GM21723 (cell line): Measurements from ENCODE around the gene BDP1.
"Not testable (repeated sequence)": the region's sequence is repeated elsewhere in the genome, so short reads cannot be mapped to it uniquely, and the experiment has no call there.

Source experiments
- ATAC-seq: cut with Tn5 transposase; IDR thresholded peaks from one replicate; pipeline ENCODE4 v1.9.1; 2021; ENCODE audit warnings: mild to moderate bottlenecking, moderate library complexity; ENCODE audit not compliant: unreplicated experiment

The BDP1 gene

DNA sequence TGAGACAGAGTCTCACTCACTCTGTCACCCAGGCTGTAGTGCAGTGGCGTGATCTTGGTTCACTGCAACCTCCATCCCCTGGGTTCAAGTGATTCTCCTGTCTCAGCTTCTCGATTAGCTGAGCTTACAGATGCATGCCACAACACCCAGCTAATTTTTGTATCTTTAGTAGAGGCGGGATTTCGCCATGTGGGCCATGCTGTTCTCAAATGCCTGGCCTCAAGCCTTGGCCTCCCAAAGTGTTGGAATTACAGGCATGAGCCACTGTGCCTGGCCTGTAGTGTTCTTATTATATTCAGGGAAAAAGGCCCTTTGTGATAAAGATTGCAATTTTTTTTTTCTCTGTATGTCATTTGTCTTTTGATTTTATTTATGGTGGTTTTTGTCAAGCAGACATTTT, 107.7 kb downstream of the BDP1 start:
- ATAC-seq: no peak

DNA sequence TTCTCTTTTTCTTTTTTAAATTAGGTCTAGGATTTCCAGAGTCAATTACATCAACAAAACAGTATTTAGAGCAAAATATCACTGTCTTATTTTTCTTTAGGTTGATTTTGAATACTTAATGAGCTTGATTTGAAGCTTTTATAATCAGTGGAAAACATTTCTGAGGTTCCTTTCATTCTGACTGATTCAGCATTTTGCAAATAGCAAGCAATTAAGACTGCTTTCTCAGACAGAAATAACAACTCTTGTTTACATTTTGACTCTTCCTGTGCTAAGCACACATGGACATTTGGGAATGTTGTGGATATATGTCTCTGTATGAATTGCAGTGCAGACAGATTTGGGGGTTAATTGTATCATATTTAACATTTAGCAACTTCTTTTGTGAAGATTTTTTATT, 109.4 kb downstream of the BDP1 start:
- ATAC-seq: no peak

DNA sequence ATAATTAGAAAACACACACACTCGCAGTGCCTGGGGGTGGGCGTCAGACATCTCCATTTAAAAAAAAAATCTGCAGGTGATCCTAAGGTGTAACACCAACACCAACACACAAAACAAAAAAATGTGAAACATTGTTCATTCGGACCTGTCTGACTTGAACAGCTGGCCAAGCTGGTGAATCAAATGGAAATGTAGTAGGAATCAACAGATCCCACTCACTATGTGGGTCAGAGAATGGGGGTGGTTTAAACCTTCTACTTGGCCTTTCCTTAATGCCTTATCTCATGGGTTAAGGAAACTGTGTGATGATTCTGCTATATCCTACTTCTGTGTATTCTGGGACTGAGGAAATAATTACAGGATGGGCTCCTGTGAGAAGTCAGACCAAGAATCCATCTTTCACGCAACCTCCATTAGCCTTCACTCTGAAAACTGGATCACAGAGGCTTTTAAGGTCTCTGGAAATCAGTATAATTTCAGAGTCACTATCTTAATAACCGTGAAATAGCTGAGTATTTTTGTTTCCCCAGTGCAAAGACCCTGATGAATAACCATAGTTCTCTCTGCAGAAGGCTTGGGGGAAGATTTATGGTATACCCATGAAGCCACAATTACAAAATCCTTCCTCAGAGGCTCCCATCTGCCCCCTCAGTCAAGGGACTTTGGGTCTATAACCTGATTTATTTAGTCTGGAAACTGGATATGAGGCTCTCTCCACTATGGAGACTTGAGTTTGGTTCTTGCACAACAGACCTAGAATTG, 114.5 kb downstream of the BDP1 start:
- ATAC-seq: no peak

DNA sequence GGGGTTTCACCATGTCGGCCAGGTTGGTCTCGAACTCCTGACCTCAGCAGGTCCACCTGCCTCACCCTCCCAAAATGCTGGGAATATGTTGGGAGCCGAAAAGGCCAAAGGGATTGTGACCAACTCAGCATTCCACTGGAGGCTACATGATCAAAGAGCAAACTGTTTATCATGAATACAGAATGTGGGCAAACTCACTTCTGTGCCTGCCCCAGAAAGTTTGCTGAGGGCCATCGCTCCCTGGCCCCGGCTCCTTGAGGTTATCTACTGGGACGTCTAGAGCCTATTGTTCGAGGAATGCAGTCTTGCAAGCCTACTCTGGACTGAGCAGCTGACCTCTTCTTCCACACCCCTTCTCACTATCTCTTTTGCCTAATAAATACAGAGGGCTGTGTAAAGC, 116.4 kb downstream of the BDP1 start:
- not testable (repeated sequence) for ATAC-seq

DNA sequence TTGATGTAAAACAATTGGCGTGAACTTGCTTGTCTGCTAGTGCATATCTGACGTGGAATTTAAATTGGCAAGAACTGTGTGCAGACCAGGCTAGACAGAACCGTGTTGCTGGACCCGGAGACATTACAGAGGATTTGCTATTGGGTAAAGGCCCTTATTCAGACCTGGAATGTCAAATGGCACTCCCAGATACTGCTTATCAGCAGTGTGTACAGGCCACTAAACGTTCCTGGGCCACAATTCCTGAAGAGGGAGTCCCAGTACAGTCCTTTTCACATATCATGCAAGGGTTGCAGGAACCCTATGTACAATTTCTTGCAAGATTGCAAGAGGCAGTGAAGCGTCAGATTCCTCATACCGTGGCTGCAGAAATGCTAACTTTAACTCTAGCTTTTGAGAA, 118.1 kb downstream of the BDP1 start:
- ATAC-seq: no peak

DNA sequence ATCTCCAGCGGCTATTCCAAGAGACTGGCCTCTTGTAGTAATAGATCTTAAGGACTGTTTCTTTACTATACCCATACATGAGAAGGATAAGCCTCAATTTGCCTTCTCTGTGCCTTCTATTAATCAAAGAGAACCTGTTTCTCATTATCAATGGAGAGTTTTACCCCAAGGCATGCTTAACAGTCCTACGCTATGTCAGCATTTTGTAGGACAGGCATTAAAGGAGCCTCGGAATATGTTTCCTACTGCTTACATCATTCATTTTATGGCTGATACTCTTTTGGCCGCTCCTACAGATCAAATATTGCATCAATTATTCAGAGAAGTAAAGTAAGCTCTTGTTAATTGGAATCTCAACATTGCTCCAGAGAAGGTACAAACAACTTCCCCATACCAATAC, 120.1 kb downstream of the BDP1 start:
- not testable (repeated sequence) for ATAC-seq

DNA sequence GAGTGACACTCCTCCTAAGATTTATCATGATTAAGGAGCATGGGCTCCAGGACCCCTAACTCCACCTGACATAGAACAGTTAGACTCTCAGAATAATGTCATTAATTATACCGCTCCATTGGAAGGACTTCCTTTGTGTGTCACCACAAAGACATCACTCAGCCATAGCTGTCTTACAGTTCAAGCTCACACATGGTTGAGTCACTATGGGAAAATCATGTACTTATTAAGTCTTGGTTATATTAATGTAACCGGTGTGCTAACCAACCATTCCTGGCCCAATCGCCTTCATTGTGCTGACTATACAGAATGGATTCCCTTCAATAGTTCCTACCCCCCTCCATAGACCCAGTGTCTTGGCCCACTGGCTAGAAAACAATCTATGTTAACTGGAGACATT, 120.8 kb downstream of the BDP1 start:
- ATAC-seq: no peak

DNA sequence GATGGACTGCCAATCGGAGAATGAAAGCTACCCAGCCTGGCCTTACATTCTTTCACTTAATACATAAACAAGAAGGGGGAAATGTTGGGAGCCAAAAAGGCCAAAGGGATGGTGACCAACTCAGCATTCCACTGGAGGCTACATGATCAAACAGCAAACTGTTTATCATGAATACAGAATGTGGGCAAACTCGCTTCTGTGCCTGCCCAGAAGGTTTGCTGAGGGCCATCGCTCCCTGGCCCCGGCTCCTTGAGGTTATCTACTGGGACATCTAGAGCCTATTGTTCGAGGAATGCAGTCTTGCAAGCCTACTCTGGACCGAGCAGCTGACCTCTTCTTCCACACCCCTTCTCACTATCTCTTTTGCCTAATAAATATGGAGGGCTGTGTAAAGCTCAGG, 122.4 kb downstream of the BDP1 start:
- ATAC-seq: not testable (repeated sequence)

DNA sequence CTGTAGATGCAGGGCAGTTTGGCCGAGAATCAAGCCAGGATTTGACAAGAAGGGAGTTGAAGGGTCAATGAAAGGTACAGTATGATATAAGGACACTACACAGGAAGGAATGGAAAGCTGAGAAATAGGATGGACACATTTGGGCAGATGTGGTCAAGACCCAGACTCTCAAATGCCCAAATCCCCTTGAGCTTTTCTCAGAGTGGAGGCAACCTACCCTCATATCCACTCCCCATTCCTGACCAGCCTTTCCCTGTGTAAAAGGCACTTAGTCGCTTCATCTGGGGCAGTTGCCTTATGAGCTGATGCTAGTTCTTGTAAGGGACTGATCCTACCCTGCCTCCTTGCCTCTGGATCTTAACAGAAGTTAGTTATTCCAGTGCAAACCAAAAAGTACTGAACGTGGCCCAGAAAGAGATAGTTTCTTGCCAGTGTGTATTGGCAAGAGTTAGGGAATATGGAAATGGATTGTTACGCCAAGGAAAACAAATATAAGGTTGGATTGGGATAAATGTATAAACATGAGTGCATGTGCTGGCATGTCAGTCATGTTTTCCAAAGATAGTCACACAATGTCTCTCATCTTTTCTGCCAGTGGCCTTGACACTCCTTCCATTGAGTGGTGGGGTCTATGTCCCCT, 127.6 kb downstream of the BDP1 start:
- ATAC-seq: no peak

DNA sequence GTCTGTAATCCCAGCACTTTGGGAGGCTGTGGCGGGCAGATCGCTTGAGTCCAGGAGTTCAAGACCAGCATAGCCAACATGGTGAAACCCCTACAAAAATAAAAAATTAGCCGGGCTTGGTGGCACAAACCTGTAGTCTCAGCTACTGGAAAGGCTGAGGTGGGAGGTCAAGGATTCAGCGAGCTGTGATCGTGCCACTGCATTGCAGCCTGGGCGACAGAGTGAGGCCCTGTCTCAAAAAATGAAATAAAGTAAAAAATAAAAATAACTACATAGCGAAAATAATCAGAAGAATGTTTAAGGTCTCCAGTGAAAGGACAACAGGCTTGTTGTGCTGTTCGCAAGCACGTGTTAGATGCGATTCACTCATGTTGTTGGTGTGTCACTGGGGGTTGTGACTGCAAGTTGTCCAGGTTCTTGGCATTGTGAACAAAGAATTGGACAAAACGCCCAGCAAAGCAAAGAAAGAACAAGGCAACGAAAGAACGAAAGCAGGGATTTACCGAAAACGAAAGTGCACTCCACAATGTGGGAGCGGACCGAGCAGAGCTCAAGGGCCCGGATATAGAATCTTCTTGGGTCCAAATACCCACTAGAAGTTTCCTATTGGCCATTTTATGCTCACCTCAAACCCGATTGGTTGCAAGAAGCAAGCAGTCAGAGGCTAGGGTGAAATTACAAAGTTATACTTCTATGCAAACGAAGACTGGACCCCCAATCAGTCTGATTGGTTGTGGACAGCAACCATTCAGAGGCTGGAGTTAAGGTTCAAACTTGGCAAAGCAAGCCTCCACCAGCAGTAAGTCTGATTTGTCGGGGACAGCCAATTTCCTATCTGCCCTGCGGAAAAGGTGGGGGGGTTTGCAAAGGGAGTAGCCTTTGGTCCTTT, 130.8 kb downstream of the BDP1 start:
- no peak for ATAC-seq

DNA sequence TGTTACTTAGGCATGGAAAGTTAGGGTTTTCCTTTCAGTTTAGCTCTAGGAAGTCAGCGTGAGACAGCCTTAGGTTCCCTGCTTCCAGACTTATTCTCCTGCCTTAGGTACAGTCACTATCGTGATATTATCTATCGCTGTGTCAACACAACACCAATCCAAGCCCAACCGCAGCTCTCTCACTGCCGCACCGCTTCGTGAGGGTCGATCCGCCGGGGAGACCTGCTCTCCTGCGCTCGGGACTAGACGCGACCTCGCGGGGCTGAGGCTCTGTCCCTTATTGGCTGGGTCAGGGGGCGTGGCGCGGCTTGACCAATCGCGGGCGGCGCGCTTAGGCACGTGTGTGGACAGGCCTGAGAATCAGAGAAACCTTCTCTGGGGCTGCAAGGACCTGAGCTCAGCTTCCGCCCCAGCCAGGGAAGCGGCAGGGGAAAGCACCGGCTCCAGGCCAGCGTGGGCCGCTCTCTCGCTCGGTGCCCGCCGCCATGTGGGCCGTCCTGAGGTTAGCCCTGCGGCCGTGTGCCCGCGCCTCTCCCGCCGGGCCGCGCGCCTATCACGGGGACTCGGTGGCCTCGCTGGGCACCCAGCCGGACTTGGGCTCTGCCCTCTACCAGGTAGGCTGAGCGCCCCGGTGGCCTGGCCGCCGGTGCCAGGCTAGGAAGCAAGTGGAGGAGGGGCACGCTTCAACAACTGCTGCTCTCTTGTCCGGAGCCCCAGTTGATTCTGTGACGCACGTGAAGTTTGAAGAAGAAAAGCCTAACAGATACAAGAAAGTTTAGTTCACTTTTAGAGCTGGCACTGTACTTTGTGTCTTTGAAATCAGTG, 131.7 kb downstream of the BDP1 start, which contains the start of gene MCCC2:
MCCC2 (plus strand) TSS at position 400 of the 825 bp plus-strand sequence; CDS start at position 486, 86 bp downstream.
- peak; percentile 99 for ATAC-seq

DNA sequence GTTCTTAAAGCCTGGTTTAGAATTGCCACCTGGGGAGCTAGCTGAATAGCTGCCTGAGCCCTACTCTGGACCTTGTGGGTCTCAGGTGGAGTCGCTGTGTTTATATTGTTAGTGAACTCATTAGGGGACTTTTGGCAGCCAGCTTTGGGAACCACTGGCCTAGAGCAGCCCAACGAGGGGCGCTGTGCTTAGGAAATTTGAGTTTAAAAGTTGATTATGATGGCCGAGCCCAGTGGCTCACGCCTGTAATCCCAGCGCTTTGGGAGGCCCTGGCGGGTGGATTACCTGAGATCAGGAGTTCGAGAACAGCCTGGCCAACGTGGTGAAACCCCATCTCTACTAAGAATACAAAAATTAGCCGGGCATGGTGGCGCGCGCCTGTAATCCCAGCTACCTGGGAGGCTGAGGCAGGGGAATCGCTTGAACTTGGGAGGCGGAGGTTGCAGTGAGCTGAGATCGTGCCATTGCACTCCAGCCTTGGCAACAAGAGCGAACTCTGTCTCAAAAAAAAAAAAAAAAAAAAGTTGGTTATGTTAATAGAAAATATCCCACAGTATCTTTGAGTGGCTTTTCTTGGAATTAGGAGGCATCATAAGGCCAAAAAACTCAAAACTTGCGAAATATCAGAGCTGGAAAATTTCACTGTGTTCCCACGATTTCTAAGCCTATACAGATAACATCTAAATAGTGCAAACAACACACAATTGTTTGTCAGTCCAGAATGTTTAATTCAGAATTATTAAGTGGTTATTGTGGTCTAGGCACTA, 132.5 kb downstream of the BDP1 start:
- peak; percentile 11 for ATAC-seq

DNA sequence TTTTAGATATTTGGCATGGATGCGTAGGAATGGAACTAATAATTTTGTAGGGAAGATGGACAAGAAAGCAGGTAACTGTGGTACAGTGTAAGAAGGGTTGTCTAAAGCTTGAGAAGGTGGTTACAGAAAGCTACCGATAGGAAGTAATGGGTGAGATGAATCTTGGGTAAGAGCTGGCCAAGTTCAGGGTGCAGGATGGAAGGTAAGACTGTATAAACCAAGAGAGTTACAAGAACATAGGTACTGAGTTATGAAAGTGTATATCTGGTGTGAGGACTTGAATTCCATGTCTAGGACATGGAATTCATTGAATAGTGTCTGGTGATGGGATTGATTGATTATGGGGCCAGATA, 133.1 kb downstream of the BDP1 start:
- no peak for ATAC-seq

DNA sequence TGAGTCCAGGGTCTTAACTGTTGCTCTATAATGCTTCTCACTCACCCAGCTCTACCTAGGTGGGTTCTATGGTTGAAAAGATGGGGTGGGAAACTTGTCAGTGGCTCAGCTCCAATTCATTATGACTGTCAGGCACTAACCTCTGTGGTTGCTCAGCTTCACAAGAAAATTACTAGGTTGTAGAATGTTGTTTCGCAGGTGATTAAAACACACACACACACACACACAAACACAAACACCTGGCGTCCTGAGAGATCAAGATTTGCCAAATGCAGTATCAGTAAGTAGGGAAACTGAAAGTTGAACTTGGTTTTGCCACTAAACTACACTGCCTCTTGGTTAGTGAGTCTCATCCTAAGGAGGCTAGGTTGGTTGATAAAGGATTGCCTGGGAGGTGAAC, 134.5 kb downstream of the BDP1 start:
- ATAC-seq: no peak

DNA sequence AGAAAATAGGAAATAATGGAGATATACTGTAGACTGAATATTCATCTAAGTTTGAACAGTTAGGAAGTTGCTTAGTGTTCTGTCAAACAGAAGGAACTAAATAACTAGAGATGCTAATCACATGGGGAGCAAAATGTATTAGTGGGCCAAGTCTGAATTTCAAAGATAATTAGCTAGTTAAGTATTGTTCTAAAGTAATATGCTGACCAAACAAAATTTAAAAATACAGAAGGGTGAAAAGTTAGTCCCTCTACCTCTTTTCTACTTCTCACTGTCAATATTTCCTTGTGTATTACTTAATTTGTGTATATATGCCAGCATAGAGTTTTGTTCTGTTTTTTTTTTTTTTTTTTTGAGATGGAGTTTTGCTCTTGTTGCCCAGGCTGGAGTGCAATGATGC, 135.6 kb downstream of the BDP1 start:
- ATAC-seq: no peak

DNA sequence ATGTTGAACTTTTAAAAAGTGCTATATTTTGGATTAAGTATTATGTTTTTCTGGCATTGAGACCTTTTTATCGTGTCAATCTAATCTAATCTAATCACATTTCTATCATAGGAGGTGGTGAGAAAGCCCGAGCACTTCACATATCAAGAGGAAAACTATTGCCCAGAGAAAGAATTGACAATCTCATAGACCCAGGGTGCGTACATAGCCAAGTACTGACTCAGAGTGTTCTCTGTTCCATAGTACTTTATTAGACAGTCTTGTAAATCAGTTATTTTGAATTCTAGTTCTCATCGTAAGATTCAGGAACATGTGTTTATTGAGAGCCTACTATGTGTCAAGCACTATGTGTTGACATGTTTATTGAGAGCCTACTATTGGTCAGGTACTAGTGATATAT, 140.7 kb downstream of the BDP1 start:
- no peak for ATAC-seq

DNA sequence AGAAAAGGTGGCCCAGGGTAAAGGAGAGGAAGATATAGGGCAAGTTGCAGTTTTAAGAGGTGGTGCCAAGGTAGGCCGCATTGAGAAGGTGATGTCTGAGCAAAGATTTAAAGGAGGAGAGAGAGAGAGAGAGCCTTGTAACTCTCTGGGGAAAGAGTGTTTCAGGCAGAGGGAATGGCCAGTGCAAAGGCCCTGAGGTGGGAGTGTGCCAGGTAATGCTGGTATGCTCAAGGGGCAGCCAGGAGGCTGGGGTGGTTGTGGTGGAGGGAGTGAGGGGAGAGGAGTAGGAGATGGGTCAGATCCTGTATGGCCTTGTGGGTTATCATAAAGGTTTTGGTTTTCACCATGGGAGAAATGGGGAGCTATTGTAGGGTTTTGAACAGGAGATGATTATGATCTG, 141.6 kb downstream of the BDP1 start:
- no peak for ATAC-seq

DNA sequence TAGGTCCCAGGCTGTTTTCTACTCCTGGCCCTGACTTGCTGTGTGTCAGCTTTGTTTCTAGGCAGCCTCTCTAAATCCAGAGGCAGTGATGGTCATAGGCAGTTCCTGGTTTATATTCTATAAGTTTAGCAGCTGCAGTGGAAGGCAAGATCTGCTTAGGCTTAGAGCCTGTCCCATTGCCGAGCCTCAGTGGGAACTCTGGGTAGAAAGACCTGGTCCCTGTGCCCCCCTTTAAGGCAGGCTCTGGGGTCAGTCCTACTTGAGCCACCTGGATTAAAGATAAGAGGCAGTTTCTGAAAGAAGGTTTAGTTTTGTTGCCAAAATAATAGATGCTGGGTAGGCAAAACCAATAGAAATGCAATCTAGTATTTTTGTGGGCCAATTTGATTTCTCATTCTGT, 145.3 kb downstream of the BDP1 start:
- ATAC-seq: no peak

DNA sequence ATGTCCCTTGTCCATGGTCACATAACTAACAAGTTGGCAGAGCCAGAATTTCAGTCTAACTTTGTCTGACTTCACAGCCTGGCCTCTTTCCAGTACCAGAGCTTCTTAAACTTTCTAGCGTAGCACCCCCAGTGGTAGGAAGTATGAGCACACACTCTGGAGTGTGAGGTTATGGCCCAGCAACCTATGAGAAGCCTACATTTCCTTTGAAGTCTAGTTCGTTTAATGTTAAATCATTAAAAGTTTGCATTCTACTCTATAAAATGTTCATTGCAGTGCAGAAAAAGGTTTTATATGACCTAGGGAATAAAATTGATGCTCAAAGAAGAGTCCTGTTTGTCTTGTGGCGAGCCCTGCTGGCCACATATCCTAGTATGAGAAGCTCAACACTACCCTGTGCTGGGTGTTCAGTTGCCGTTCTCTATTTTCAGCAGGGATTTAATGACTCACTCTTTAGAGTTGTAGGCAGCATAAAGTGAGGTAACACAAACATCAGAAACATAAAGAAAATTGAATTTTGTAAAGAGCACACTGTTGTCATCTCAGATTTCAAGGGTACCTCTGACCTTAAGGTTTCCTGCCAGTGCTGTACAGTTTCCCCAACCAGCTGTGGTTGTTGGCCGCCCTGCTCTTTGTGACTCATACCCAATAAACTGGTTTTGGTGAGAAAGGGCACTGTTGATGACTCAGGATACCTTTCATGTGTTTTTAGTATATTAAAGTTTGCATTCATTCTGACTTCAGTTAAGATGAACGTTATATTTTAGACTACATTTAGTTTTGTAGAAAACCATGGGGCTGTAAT, 146.0 kb downstream of the BDP1 start:
- ATAC-seq: peak; percentile 93
